NK-92 treated with Interleukin-12 subunit alpha and Interleukin-12 subunit beta, amount 100 ng/mL, for 24 hours (cell line): ENCODE measurements around the gene MBP.

Experiments
- DNase-seq: peaks from one replicate; lab custom pipeline; 2025; lab: John Stamatoyannopoulos, UW

Gene MBP

DNA sequence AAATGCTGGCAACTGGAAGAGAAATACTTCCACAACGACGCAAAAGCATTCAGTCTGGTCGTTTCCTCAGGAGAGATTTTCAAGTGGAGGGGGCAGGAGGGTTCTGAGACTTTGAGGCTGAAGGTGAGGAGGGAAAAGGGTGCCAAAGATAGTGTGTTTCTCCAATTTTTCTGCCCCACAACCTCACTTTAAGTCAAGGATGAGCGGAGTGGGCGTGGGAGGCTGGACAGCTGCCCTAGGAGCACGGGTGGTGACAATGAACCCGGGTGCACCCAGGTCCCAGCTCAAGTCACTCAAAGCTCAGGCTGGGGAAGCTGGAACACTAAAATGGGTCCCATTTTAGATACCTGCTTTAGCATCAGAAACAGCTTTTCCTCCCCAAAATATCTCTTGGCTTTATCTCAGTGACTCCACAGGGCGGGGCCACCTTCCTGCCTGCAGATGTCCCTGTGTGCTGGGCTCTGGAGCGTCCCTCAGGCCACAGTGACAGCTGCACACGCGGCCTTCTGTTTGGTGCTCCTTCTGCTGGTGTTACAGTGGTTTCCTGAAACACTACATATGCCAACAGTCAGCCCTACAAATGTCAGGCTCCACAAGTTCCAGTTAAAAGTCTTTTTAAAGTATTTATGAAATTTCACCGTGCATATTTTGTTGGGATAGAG is 1.4 kb upstream of the MBP start:
- DNase-seq, result no peak

DNA sequence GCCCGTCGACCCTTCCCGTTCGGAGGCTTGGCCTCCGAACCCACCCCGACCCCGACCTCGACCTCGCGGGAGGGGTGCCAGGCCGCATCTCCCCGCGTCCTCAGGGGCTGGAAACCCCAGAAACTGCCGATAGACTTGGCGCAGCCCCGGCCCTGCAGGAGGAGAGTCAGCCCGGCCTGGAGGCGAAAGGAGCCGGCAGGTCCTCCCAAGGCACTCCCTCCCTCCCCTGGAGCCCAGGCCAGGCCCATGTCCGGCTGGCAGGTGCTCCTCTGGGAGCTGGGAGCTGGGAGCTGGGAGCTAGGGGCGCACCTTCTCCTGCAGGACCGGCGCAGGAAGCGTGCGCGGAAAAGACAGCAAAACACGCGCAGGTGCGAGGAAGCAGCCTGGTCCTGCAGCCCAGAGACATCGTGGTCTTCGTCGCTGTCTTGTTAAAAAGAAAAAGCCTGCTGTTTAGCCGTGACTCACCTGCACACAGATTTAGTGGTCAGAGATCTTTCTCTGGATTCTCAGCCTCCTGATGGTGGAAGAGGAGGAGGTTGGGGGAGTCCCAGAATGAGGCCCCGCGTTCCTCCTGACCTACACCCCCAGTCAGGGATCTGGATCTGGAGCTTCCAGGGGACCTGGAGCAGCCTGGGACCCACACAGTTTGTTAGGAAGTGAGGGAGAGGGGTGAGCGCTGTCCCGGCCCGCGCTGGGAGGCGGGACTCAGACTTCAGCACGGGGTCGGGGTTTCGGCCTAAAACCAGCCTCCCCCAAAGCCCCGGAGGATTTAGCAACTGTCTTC is 660 bp upstream of the MBP start:
- DNase-seq, result no peak

DNA sequence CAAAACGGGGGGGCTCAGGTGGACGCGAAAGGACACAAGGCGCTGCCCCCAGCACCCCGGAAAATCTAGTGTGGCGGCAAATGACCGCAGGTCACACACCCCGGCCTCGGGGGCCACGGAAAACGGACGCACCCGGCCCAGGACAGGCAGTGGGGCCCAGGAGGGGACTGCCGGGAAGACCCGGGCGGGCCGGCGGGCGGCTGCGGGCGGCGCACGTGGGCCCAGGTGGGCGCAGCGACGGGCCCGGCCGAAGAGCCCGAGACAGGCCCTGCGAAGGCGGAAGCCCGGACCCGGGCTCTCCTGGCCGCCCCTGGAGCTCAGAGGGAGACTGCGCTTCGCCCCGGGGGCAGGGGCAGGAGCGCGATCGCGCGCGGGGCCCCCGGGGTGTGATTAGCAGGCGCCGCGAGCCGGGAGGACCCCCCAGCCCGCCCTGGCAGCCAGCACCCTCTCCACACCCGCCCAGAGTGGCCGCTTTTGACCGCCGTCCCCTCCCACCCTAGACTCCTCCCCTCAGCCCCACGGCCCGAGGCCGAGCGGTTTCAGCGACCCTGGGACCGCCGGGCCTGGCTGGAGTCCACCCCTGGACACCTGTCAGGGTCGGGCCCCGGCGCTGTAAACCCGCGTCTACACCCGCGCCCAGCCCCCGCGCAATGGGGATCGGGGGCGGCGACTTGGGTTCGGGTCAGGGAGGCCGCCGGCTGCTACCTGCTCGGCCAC is 773 bp downstream of the MBP start:
- peak; percentile 58 for DNase-seq

DNA sequence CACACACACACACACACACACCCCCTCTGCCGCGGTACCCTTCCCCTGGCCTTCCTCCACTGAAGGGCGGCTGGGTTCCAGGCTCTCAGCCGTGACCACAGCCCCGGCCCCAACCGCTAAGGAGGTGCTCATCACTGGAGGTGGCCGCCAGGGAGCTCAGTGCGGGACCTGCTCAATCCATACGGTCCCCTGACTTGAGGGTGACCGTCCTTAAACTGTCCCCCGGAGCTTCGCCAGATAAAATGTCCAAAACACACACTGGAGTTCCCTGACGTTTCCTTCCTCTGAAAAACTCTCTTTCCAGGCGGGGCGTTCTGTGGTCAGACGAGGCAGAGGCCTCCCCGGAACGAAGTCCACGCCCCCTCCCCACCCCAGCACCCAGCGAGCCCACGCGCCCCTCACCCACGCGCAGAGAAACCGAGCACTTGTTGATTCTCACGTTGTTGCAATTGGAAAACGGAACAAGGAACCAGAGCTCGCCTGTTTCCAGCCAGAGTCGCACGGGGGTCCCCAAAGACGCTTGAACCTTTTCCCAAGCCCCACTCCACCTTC is 1.4 kb downstream of the MBP start:
- DNase-seq, result peak; percentile 45

DNA sequence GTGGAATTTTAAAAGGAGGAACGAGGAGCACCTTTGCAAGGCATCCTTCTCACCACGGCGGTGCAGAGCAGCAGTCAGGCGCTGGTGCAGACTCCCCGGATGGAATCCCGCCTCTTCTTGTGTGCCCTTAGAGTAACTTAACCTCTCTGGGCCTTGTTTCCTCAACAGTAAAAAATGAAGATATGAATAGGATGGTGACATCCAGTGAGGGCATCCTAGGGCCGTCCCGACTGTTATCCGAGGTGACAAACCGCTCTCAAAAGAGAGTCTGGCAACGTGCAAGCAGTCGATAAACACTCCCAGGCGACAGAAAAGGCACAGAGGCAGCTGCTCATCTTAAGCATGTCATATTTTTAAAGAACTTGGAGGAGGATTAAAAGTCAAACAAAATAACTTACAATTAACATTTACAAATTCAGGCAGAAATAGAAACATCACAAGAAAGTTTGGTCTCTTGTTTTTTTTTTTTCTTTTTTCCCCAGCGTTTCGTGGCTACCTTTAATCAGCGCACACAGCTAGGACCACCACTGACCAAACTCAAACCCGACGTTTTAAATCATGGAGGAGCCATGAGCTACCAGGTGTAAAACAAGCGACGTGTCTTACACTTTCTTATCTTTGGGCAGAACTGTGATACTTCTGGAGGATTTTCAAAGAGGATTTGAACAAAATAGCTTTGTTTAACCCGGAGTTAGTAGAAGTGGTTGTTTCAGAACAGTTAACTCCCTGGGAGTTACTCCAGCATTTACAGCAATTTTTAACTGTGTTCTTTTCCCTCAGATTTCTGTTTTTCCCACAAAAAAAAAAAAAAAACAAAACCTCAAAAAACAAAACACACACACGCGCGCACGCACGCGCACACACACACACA is 2.1 kb downstream of the MBP start:
- no peak for DNase-seq

DNA sequence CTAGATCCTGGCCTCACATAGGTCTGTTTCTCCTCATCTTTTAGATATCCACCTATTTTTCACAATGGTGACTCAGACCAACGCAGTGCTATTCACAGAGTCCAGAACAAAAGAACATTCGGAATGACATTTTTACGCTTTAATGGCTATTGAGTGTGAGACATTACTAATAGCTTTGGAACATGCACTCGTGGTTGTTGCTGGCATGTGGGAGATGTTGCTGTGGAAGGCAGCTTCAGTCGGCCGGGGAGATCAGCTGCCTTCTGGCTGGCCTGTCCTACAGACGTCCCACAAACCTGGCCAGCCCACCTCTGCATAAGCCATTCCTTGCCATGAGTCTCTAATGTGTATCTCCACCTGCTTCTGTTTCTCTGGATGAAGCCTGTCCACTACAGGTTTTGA is 3.4 kb downstream of the MBP start:
- no peak for DNase-seq

DNA sequence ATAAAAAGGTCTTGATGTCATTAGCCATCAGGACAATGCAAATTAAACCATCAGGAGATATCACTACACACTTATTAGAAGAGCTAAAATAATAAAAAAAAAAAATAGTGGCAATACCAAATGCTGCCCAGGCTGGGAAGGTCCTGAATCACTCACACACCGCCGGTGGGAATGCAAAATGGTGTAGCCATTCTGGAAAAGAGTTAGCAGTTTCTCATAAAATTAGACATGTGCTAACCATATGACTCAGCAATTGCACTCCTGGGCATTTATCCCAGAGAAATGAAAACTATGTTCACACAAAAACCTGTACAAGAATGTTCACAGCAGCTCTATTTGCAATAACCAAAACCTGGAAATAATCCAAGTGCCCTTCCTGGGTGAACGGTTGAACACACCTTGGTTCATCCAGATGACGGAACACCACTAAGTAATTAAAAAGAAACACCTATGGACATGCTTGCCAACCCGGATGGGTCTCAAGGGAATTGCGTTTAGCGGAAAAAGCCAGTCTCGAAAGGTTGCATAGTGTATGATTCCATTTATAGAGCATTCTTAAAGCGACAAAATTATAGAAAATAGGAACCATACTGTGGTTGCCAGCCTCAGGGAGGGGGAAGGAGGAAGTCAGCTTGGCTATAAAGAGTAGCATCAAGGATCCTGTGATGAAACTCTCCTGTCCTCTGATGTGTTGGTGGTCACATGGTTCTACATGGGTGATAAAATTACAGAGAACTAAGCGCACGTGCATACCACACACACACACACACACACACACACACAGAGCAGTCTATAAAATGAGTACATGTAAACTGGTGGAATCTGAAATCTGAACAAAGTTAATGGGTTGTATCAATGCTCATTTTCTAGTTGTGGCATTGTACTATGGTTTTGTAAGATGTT is 4.6 kb downstream of the MBP start:
- DNase-seq, result peak; percentile 17

DNA sequence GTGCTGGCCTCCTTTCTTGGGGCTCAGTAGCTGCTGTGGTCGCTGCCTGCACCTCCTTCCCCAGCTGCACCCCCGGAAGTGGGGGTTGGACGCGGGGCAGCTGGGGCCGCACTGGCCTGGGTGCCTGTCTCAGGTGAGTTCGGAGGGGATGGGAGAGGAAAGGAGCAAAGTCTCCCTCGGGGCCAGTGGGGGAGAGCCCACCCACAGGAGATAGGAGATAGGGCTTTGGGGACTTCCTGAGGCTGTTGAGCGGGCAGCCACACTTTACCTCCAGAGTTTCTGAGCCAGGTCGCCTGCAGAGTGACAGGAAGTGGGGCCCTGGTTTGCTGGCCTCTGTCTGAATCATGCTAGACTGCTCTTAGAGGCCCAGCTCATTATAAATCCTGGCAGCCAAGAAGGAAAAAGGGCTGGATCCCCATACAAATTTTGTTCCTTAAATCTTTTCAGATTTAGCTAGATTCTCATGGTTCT is 8.1 kb downstream of the MBP start:
- DNase-seq, result peak; percentile 64

DNA sequence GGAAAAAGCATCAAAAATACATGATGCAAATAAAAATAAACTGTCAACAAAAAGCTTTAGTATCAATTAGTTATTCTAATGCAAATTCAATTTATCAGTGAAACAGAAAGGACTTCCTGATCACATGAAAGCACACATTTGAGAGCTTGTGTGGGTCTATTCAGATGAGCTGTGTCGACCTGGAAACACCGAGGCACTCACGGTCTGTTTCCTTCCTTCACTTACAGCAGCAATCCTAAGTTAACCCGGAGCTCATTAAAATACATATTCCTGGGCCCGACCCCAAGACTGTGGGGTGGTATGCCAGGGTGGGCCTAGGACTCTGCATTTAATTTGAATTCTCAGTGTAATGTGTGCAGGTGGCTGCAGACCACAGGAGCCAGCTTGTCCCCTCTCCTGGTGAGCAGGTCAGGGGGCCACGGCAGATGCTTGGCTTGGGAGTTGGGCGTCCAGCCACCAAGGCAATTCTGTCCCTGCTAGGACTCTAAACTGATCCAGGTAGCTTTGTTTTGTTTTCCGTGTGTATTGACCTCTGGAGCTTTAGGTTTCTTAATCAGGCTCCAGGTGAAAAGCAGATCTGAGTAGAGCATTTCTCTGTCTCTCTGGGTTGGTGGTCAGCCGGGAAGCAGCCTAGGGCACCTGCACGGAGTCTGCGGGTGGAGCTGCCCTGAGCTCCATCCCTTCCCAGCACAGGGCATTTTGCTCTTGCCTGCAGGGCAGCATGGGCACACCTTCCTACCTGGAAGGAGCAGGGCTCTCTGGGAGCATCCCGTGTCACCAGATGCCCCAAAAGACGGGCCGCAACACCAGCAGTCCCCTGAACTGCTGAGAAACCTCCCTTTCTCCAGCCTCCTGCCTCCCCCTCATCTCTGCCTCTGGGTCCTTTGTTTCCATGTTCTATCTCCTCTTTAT is 9.0 kb downstream of the MBP start:
- no peak for DNase-seq

DNA sequence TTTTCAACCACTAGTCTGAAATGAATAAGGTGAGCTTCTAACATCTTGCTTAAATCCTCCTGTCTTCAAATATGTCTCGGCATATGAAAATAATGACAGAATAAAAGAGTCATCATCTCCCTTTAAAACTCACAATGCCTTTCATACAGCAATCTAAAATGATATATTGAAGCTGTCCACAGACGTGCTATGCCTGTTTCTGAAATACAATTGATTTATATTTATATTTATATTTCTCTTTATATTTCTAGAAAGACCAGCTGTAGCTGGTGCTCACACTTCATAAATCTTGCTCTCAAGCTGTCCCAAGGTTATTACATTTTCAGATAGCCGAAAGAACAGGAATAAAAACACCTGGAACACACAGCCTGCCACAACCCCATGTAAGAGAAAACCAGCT is 11.1 kb downstream of the MBP start:
- no peak for DNase-seq

DNA sequence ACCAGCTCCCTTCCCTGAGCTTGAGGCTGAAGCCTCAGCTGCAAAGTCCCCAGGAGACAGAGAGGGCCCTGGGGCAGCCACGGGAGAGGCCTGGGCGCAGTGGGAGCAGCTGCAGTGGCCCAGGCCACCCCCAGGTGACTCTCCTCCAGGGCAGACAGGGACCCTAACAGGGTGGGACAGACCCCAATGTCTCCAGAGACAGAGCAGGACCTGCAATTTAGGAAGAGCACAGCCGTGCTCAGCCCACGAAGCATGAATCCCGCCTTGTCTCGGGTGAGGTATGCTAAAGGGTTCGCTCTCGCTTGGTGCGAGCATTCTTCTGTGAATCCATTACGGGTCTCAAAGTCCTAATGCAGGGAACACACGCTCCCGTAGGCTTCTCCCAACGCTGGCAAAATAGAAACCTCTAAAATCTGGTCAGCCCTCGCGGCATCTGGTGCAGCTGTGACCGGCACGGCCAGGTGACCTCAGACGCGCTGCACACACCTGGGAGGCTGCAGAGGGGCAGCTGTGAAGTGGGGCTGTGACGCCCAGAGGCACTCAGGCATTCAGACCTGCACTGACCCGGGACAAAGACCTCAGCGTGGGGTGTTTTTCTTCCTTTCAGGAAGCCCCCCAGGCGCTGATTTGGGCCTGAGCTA is 12.6 kb downstream of the MBP start:
- DNase-seq, result no peak

DNA sequence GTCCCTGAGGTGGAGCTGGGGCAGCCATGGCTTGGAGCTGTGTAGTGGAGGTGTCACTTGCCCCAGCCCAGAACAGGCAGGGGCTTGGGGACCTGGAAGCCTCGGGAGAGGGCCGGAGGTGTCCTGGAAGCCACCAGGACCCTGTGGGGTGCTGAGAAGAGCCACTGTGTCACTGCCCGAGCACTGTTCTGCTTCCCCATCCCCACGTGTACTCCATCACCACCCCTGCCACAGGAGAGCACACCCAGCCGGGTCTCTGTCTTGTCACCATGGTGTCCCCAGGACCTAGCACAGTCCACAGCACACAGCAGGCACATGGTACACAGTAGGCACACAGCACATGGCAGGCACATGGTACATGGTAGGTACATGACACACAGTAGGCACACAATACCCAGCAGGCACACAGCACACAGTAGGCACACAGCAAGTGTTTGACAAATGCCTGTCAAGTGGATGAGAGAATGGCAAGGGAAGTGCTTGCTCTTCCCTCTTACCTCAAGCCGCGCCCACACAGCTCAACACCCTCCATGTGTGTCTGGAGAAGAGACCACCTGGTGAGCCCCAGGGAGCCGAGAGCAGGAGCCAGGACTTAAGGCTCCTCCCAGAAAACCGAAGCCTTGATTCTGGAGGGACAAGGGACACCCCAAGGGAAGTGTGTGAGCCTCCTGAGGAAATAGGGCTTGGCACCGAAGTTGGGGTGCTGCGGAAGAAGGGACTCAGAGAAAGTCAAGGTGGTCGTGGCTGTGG is 13.3 kb downstream of the MBP start:
- no peak for DNase-seq

DNA sequence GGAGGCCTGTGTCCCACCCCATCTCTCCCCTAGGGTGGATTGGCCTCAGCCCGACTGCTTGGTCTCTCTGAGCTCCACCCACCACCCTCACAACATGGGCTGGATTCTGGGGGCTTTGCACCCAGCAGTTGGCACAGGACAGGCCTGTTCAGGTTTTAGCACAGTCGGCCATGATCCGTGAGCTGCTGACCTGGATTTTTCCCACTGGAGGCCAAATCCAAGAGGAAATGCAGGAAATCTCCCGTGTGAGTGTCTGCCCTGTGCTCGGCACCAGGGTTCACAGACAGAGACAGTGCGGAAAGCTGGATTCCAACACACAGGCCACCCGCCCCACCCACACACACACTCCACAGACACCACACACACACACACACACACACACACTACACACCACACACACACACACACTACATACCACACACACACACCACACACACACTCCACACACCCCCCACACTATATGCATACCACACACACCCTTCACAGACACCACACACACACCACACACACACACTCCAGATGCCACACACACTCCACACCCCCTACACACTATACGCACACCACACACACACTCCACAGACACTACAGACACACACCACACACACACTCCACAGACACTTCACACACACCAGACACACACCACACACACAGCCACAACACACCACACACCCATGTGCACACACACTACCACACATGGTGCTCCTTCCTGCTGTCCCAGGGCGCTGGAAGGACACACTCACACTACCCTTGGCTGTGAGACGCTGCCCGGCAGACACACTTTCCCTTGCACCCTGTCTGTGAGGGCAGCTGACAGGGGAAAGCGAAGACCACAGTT is 14.1 kb downstream of the MBP start:
- no peak for DNase-seq

DNA sequence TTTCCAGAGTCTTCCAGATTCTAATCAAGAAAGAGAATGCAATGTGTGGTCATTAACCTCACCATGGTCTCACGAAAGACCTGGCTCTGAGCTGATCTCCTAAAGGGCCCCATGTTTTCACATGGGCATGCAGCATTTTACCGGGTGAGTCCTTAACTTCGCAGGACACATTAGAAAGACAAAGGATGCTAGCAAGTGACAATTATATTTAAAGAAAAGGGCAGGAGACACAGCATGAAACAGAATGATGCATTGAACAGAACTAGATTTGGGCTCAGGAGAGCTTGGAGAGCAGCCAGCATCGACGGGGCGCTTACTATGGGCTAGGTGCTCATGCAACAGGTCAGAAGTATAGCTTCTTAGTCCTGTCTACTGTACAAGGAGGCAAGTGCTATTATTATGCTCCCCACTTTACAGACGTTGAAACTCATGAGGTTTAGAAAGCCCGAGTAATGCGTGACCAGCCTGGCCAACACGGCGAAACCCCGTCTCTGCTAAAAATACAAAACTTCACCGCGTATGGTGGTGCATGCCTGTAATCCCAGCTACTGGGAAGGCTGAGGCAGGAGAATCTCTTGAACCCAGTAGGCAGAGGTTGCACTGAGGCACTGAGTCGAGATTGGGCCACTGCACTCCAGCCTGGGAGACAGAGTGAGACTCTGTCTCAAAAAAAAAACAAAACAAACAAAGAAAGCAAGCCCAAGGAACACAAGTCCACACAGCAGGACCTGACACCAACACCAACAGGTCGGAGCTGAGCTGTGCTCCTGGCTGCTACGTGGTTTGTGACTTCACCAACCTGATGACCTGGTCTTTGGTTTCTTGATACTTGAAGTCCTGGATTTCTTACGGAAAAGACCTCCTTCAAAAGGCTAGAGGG is 16.1 kb downstream of the MBP start:
- no peak for DNase-seq

DNA sequence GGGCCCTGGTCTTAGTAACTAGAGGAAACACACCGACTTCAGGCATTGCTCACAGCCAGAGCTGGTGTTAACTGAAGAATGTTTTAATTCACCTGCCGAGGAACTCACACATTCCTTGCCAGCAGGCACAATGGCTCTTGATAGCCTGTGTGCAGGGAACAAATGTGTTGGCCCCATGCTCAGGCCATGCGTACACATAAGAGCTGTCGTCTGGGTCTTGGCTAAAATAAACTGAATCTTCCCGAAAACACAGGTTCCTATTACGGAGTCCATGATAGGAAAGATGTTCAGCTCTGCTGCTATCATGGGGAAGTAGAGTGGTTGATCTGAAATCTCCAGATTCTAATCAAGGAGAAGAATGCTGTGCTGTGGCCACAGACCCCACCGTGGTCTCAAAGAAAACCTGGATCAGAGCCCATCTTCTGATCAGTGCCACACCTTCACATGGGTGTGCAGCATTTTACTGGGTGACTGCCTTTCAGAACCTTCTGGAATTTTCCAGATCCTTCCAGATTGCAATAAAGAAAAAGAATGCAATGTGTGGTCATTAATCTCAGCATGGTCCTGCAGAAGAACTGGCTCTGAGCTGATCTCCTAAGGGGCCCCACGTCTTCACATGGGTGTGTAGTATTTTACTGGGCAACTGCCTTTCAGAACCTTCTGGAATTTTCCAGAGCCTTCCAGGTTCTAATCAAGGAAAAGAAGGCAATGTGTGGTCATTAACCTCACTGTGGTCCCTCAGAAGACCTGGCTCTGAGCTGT is 17.2 kb downstream of the MBP start:
- DNase-seq, result no peak
